Measurements from ENCODE around the gene ECM1.

ECM1 gene

GRCh38 chr1:150557813-150558212, 49.9 kb downstream of the ECM1 start:
- ChIA-PET POLR2A (interaction anchor here (0.5 kb wide), 1 partner anchor 307 kb away, joined by 4 read pairs; no protein-coding TSS in a partner anchor), CTCF (interaction anchor here (5.7 to 9.4 kb wide), 4 partner anchors 14 to 302 kb away, joined by 34 to 151 read pairs (median 134); partner anchors contain the start of gene CA14)
- no peak for TF ChIP-seq CTCF (IDR thresholded peaks at IDR 0.05; ENCODE audit: control extremely low read depth, extremely low read depth, low read depth, missing control alignments)
- DNase-seq (ENCODE audit: extremely low spot score): no peak

GRCh38 chr1:150558303-150558704, 50.4 kb downstream of the ECM1 start:
- no peak for DNase-seq (ENCODE audit: extremely low spot score)
- TF ChIP-seq CTCF (IDR thresholded peaks at IDR 0.05; ENCODE audit: control extremely low read depth, extremely low read depth, low read depth, missing control alignments): no peak
- CTCF ChIA-PET: interaction anchor here (2.7 to 9.4 kb wide), 8 partner anchors 9 to 448 kb away, joined by 11 to 151 read pairs (median 67); partner anchors contain the start of genes ADAMTSL4, CA14, ENSA and MINDY1
- POLR2A ChIA-PET: interaction anchor here (0.5 kb wide), 1 partner anchor 307 kb away, joined by 4 read pairs; no protein-coding TSS in a partner anchor

- CTCF ChIA-PET: interaction anchor here (0.5 to 9.4 kb wide), 30 partner anchors 9 to 447 kb away, joined by 3 to 151 read pairs (median 6); partner anchors contain the start of genes ADAMTSL4, CA14, CERS2 and ECM1
- POLR2A ChIA-PET: interaction anchor here (12.7 kb wide), 1 partner anchor 16 kb away, joined by 305 read pairs; the partner anchor contains the start of gene MCL1
- no peak for DNase-seq (ENCODE audit: extremely low spot score)
- no peak for TF ChIP-seq CTCF (IDR thresholded peaks at IDR 0.05; ENCODE audit: control extremely low read depth, extremely low read depth, low read depth, missing control alignments)
Measured at GRCh38 chr1:150558761-150559655, 51.1 kb downstream of the ECM1 start.

- CTCF ChIA-PET: interaction anchor here (0.7 to 9.4 kb wide), 32 partner anchors 10 to 446 kb away, joined by 3 to 151 read pairs (median 6); partner anchors contain the start of genes ADAMTSL4, CA14, CERS2 and ECM1
- TF ChIP-seq CTCF (IDR thresholded peaks at IDR 0.05; ENCODE audit: control extremely low read depth, extremely low read depth, low read depth, missing control alignments): no peak
Measured at GRCh38 chr1:150559656-150560010, 51.7 kb downstream of the ECM1 start.

GRCh38 chr1:150560011-150560438, 52.1 kb downstream of the ECM1 start:
- peak; percentile 85 for DNase-seq (ENCODE audit: extremely low spot score)
- ChIA-PET CTCF (interaction anchor here (0.7 to 9.4 kb wide), 49 partner anchors 10 to 446 kb away, joined by 3 to 151 read pairs (median 5); partner anchors contain the start of genes ADAMTSL4, C1orf54, CA14 and CERS2), POLR2A (interaction anchor here (0.5 to 12.7 kb wide), 4 partner anchors 15 to 59 kb away, joined by 3 to 305 read pairs (median 6); partner anchors contain the start of gene MCL1)
- peak; percentile 89 for TF ChIP-seq CTCF (IDR thresholded peaks at IDR 0.05; ENCODE audit: control extremely low read depth, extremely low read depth, low read depth, missing control alignments)

More at GRCh38 chr1:150559656-150560010, 51.7 kb downstream of the ECM1 start:
- no peak for DNase-seq (ENCODE audit: extremely low spot score)
- POLR2A ChIA-PET: interaction anchor here (12.7 kb wide), 1 partner anchor 16 kb away, joined by 305 read pairs; the partner anchor contains the start of gene MCL1

Measured in GM10248 (cell line).